Measurements from ENCODE around the gene ZNF791. TPM values are rescaled to one million over a fixed set of nuclear protein-coding genes. Genes with fewer than 3 reads are reported as not detected.

Gene ZNF791
- total and polyA plus RNA-seq, 2 of the 13 experiments (the other 11 are each of a cell fraction or from before 2014, with no cell fraction given) = 12.8 to 17.4 TPM

GRCh38 chr19:12617646-12618045 lies 6.9 kb downstream of the ZNF791 start (continued):
- TF ChIP-seq, protein P1, sequence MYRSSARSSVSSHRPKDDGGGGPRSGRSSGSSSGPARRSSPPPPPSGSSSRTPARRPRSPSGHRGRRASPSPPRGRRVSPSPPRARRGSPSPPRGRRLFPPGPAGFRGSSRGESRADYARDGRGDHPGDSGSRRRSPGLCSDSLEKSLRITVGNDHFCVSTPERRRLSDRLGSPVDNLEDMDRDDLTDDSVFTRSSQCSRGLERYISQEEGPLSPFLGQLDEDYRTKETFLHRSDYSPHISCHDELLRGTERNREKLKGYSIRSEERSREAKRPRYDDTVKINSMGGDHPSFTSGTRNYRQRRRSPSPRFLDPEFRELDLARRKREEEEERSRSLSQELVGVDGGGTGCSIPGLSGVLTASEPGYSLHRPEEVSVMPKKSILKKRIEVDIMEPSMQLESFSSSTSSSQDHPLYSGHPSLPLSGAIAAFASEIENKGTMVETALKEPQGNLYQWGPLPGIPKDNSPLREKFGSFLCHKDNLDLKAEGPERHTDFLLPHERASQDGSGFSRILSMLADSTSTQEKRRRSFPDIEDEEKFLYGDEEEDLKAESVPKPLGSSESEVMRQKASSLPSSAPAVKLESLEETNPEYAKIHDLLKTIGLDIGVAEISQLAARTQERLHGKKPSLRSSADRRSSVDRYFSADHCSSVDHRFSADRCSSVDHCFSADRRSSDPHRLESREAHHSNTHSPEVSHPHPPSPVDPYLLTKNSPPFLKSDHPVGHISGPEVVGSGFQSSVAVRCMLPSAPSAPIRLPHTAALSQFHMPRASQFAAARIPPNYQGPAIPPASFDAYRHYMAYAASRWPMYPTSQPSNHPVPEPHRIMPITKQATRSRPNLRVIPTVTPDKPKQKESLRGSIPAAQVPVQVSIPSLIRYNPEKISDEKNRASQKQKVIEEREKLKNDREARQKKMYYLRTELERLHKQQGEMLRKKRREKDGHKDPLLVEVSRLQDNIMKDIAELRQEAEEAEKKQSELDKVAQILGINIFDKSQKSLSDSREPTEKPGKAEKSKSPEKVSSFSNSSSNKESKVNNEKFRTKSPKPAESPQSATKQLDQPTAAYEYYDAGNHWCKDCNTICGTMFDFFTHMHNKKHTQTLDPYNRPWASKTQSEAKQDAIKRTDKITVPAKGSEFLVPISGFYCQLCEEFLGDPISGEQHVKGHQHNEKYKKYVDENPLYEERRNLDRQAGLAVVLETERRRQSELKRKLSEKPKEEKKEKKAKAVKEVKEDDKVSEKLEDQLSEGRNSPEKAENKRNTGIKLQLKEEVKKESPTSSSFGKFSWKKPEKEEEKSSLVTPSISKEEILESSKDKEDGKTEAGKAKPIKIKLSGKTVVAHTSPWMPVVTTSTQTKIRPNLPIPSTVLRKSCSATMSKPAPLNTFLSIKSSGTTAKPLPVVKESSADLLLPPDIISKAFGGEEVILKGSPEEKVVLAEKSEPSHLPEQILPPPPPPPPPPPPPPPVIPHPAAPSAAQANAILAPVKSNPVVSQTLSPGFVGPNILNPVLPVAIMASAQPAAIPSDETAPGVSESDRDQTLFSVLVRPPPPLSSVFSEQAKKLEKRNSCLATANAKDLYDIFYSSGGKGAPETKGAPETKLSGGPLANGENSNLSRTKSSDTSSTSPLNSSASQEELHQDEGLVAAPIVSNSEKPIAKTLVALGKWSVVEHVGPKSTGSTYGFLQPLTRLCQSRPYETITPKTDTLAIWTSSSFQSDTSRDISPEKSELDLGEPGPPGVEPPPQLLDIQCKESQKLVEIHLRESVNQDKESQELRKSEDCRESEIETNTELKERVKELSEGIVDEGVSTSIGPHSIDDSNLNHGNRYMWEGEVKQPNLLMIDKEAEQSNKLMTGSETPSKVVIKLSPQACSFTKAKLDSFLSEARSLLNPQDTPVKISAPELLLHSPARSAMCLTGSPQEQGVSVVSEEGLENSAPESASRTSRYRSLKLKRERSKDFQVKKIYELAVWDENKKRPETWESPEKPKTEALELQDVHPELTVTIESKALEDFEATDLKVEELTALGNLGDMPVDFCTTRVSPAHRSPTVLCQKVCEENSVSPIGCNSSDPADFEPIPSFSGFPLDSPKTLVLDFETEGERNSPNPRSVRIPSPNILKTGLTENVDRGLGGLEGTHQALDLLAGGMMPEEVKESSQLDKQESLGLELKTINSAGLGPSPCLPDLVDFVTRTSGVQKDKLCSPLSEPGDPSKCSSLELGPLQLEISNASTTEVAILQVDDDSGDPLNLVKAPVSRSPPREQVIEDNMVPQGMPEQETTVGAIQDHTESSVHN (CRISPR knock-in tag; IDR thresholded peaks at IDR 0.05) = no peak
- no peak for TF ChIP-seq SAP130 (CRISPR knock-in tag; IDR thresholded peaks at IDR 0.05; ENCODE audit: low read depth)
- TF ChIP-seq BCLAF1 (IDR thresholded peaks at IDR 0.05) = no peak
- TF ChIP-seq RBM39 (IDR thresholded peaks at IDR 0.05; ENCODE audit: low read depth, low read length, poor library complexity, severe bottlenecking) = no peak
- TF ChIP-seq, protein P2, sequence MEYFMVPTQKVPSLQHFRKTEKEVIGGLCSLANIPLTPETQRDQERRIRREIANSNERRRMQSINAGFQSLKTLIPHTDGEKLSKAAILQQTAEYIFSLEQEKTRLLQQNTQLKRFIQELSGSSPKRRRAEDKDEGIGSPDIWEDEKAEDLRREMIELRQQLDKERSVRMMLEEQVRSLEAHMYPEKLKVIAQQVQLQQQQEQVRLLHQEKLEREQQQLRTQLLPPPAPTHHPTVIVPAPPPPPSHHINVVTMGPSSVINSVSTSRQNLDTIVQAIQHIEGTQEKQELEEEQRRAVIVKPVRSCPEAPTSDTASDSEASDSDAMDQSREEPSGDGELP (IDR thresholded peaks at IDR 0.05; ENCODE audit: borderline replicate concordance, low read depth) = no peak
